Spleen (tissue), 11 donors: ENCODE data around the gene CCDC196. TPM values are rescaled to one million over a fixed set of nuclear protein-coding genes. Genes with fewer than 3 reads are reported as not detected.

ENCODE experiments used
- DNase-seq: peaks from one replicate; pipeline ENCODE4 v3.0.0-alpha.2; 2020
- H3K27ac ChIP-seq, 8 donors: fragments of 200-600 bp; sonication (generic) in 7 of 8; 1 replicate in 4 of 8; 2 replicates in 4 of 8; pipeline versions ENCODE4 v1.5.0 to v1.8.0; 2016 to 2021; ENCODE audit warnings: inconsistent platforms in 4 of 8, mild to moderate bottlenecking in 4 of 8, moderate library complexity in 1 of 8
- H3K27me3 ChIP-seq, 7 donors: fragments of 200-600 bp; sonication (generic) in 6 of 7; replicated peaks in 1 of 7; 1 replicate in 4 of 7; 2 replicates in 3 of 7; pipeline versions ENCODE4 v1.5.0 to v1.8.0; 2016 to 2021; ENCODE audit warnings: inconsistent platforms in 3 of 7, mild to moderate bottlenecking in 1 of 7
- H3K36me3 ChIP-seq, 6 donors: fragments of 200-600 bp; sonication (generic) in 5 of 6; 1 replicate in 4 of 6; 2 replicates in 2 of 6; pipeline versions ENCODE4 v1.5.0 to v1.8.0; 2016 to 2021; ENCODE audit warnings: inconsistent platforms in 2 of 6
- H3K4me1 ChIP-seq, 6 donors: fragments of 200-600 bp; sonication (generic) in 5 of 6; 1 replicate in 3 of 6; 2 replicates in 3 of 6; pipeline versions ENCODE4 v1.5.0 to v1.8.0; 2016 to 2021; ENCODE audit warnings: inconsistent platforms in 3 of 6
- H3K4me3 ChIP-seq, 8 donors: fragments of 200-600 bp; sonication (generic) in 7 of 8; 1 replicate in 4 of 8; 2 replicates in 4 of 8; pipeline versions ENCODE4 v1.5.0 to v1.8.0; 2016 to 2021; ENCODE audit warnings: inconsistent platforms in 4 of 8, mild to moderate bottlenecking in 4 of 8, moderate library complexity in 2 of 8
- H3K9me3 ChIP-seq, 8 donors: fragments of 200-600 bp; sonication (generic) in 7 of 8; 1 replicate in 4 of 8; 2 replicates in 4 of 8; pipeline versions ENCODE4 v1.5.0 to v1.8.0; 2016 to 2021; ENCODE audit warnings: inconsistent platforms in 4 of 8
- CTCF ChIP-seq, 11 experiments: fragments of 200-600 bp in 7 of 11; fragments of 450-650 bp in 4 of 11; sonication (generic) in 4 of 11; IDR thresholded peaks in 8 of 11; conservative IDR thresholded peaks in 3 of 11; 1 replicate in 7 of 11; 2 replicates in 4 of 11; pipeline versions ENCODE4 v1.4.0 to v1.8.0; 2016 to 2021; ENCODE audit warnings: antibody characterized with exemption in 11 of 11, inconsistent platforms in 4 of 11, mild to moderate bottlenecking in 1 of 11
- POLR2A ChIP-seq, 3 donors: fragments of 450-650 bp; IDR thresholded peaks; one replicate each; pipeline ENCODE4 v1.5.1; 2017; ENCODE audit warnings: antibody characterized with exemption in 3 of 3, mild to moderate bottlenecking in 1 of 3
- POLR2AphosphoS5 ChIP-seq, 3 donors: sonication (generic); formaldehyde crosslinking; IDR thresholded peaks; one replicate each; pipeline ENCODE4 v1.5.1; 2017; ENCODE audit warnings: antibody characterized with exemption in 3 of 3
- whole genome bisulfite sequencing, 5 donors: extraction: QIAGEN DNeasy Blood & Tissue Kit in 3 of 5; methylation state at CpG; one replicate each; pipeline versions ENCODE4 v1.1.5 to v1.1.7; 2013 to 2018; 5-methylcytosine and 5-hydroxymethylcytosine counted together
- intact Hi-C: fragments of 100-400 bp; cut with DNase I; formaldehyde crosslinking; loops from one replicate; pipeline ENCODE4 v1.15.0; 2023; ENCODE audit warnings: low total_unique reads
- polyA plus RNA-seq, 3 donors: library from polyadenylated mRNA; stranded (reverse); fragments of 200-250 nt; gene quantifications; one replicate each; pipeline ENCODE4 v1.2.1, GENCODE V29; 2013
- total RNA-seq, 7 donors: library from RNA; depleted of rRNA in 3 of 7; stranded (reverse); fragments of >200 nt in 3 of 7; fragmentation: NEBNext Ultra II Directional in 4 of 7; extraction: Animal tissue kit (Norgen Biotek cat#: 25700) in 4 of 7; gene quantifications; one replicate each; pipeline versions ENCODE4 v1.1.0 to v1.2.1, GENCODE V29; 2016 to 2021
- donor health status: healthy with polysubstance abuse.
- donor health status: DM: no; HTN: no; CAD: no; lungs with moderate emphysema.
- donor health status: DM: no; HTN: no; CAD: no.
- donor health status: Bipolar disorder and iron deficiency.
- donor health status: healthy.
- donor health status: DM: no; HTN: no; CAD: no.
- donor health status: DM: yes; HTN: yes; CAD: no.

The CCDC196 gene
- total and polyA plus RNA-seq, 10 donors = not detected

- TF ChIP-seq POLR2A (IDR thresholded peaks at IDR 0.05) (no peak), POLR2AphosphoS5 (IDR thresholded peaks at IDR 0.05) (no peak), CTCF (IDR thresholded peaks at IDR 0.05 in 8 of 11, conservative IDR thresholded peaks at IDR 0.05 in 3 of 11) (no peak)
- Histone ChIP-seq H3K4me1 (no peaks in the 10 kb centered on the region), H3K9me3 (peaks cover 0 to 24% (median 18%) of the 10 kb centered on the region in 8 donors), H3K4me3 (no peak overlapping the region), H3K27me3 (no peaks in the 10 kb centered on the region), H3K36me3 (no peaks in the 10 kb centered on the region), H3K27ac (no peak overlapping the region)
- DNase-seq = no peak
- intact Hi-C loops = no loop called here
- whole genome bisulfite sequencing, 5 donors = 90 to 94% (median 92%) methylated on average over 2 of the region's 2 CpGs
These were observed 41.8 kb upstream of the CCDC196 start for GRCh38 chr14:66444271-66444927.

GRCh38 chr14:66445936-66446335, 40.2 kb upstream of the CCDC196 start:
- H3K27ac ChIP-seq = no peak overlapping the region
- DNase-seq = no peak
- H3K4me1 ChIP-seq = no peaks in the 10 kb centered on the region
- no peaks in the 10 kb centered on the region for H3K27me3 ChIP-seq
- no peaks in the 10 kb centered on the region for H3K36me3 ChIP-seq
- no peak overlapping the region for H3K4me3 ChIP-seq
- H3K9me3 ChIP-seq = peaks cover 0 to 9% (median 3%) of the 10 kb centered on the region in 8 donors
- intact Hi-C loops = no loop called here
- no peak for TF ChIP-seq POLR2A (IDR thresholded peaks at IDR 0.05)
- TF ChIP-seq POLR2AphosphoS5 (IDR thresholded peaks at IDR 0.05) = no peak
- TF ChIP-seq CTCF (IDR thresholded peaks at IDR 0.05 in 8 of 11, conservative IDR thresholded peaks at IDR 0.05 in 3 of 11) = no peak

GRCh38 chr14:66453469-66453868, 32.7 kb upstream of the CCDC196 start:
- Histone ChIP-seq H3K9me3 (peaks cover 0 to 6% (median 0%) of the 10 kb centered on the region in 8 donors), H3K4me3 (no peak overlapping the region), H3K36me3 (no peaks in the 10 kb centered on the region), H3K4me1 (no peaks in the 10 kb centered on the region), H3K27ac (no peak overlapping the region), H3K27me3 (no peaks in the 10 kb centered on the region)
- TF ChIP-seq CTCF (IDR thresholded peaks at IDR 0.05 in 8 of 11, conservative IDR thresholded peaks at IDR 0.05 in 3 of 11) = no peak
- TF ChIP-seq POLR2A (IDR thresholded peaks at IDR 0.05) = no peak
- TF ChIP-seq POLR2AphosphoS5 (IDR thresholded peaks at IDR 0.05) = no peak
- 45 to 95% (median 71%) methylated on average over 3 of the region's 3 CpGs for WGBS, 5 donors
- intact Hi-C loops = no loop called here
- no peak for DNase-seq

- Histone ChIP-seq H3K27ac (no peak overlapping the region), H3K27me3 (no peaks in the 10 kb centered on the region), H3K4me1 (no peaks in the 10 kb centered on the region), H3K9me3 (peaks cover 0 to 6% (median 0%) of the 10 kb centered on the region in 8 donors), H3K36me3 (no peaks in the 10 kb centered on the region), H3K4me3 (no peak overlapping the region)
- TF ChIP-seq POLR2A (IDR thresholded peaks at IDR 0.05) (no peak), POLR2AphosphoS5 (IDR thresholded peaks at IDR 0.05) (no peak), CTCF (IDR thresholded peaks at IDR 0.05 in 8 of 11, conservative IDR thresholded peaks at IDR 0.05 in 3 of 11) (no peak)
- DNase-seq = no peak
- intact Hi-C loops = no loop called here
These were observed 26.6 kb upstream of the CCDC196 start for GRCh38 chr14:66459603-66460002.
